ENCODE data around the gene PTCD2. TPM values are rescaled to one million over a fixed set of nuclear protein-coding genes. Genes with fewer than 3 reads are reported as not detected.
"Not testable (repeated sequence)": the region's sequence is repeated elsewhere in the genome, so short reads cannot be mapped to it uniquely, and the experiment has no call there.

The PTCD2 gene
- total RNA-seq, 1 experiment from 2014 or later, result 19.9 TPM

DNA sequence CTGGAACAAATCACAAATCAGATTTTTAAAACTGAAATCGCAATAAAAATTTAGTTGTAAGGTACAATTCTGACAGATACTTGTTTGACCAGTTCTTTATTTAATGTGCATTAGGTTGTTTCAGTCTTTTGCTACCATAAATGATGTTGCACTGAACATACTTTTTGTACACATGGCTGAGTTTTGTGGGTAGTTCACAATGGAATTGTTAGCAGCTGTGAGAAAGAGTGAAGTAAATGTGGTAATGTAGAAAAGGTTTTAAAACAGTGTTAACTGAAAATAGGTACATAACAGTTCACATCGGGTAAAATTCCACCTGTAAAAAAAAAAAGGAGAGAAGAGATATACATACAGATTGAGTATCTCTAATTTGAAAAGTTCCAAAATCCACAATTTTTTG lies 25.7 kb upstream of the PTCD2 start:
- in situ Hi-C loops (cut with HindIII; ENCODE audit: low sequenced_read_pairs), result no loop called here

DNA sequence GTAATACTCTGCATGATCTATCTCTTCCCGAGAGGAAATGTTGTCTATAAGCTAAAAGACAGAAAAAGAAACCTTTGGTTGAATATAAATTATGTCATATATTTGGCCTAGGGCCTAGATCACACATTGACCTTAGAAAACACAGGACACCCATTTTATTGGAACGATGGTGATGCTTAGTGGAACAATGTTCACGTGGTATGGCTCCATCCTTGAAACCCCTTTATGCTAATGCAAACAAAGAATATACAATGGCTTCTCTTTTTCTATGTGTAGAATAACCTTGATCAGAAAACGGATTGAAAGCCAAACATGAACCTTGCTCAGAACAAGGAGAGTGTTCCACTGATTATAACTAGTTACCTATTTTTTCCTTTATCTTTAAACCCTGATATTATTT lies 24.6 kb upstream of the PTCD2 start:
- no peak for DNase-seq (ENCODE audit: low spot score)
- in situ Hi-C loops (cut with HindIII; ENCODE audit: low sequenced_read_pairs), result no loop called here

More for the DNA sequence above, 25.7 kb upstream of the PTCD2 start:
- no peak for DNase-seq (ENCODE audit: low spot score)

DNA sequence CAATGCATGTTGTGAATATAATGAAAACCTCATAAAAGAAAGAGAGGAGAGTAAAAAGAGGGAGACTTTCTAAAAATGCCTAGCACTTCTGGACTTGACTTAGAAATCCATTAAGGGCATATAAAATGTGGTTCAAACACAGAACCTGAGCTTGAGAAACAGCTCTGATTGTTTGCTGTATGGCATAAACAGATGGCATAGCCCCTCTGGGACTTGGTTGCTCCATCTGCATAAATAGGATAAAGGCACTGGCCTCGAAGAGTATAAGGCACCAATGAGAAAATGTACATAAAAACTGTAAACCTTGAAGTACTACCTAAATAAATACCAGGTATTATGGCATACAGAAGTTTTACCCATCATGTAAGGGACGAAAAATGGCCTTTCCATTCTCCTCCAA lies 23.9 kb upstream of the PTCD2 start:
- in situ Hi-C loops (cut with HindIII; ENCODE audit: low sequenced_read_pairs), result no loop called here
- peak; percentile 85 for DNase-seq (ENCODE audit: low spot score)

DNA sequence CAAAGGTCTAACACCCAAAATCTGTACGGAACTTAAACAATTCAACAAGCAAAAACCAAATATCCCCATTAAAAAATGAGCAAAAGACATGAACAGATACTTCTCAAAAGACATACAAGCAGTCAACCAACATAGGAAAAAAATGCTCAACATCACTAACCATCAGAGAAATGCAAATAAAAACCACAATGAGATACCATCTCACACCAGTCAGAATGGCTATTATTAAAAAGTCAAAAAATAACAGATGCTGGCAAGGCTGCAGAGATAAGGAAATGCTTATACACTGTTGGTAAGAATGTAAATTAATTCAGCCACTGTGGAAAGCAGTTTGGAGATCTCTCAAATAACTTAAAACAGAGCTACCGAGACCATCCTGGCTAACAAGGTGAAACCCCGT lies 22.0 kb upstream of the PTCD2 start:
- DNase-seq (ENCODE audit: low spot score); in situ Hi-C loops (cut with HindIII; ENCODE audit: low sequenced_read_pairs): not testable (repeated sequence)

DNA sequence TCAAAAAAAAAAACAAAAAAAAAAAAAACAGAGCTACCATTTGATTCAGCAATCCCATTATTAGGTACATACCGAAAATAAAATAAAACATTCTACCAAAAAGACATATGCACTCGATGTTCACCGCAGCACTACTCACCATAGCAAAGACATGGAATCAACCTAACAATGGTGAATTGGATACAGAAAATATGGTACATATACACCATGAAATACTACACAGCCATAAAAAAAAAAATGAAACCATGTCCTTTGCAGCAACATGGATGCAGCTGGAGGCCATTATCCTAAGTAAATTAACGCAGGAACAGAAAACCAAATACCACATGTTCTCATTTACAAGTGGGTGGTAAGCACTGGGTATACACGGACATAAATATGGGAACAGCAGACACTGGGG lies 21.5 kb upstream of the PTCD2 start:
- no peak for DNase-seq (ENCODE audit: low spot score)
- in situ Hi-C loops (cut with HindIII; ENCODE audit: low sequenced_read_pairs), result no loop called here

DNA sequence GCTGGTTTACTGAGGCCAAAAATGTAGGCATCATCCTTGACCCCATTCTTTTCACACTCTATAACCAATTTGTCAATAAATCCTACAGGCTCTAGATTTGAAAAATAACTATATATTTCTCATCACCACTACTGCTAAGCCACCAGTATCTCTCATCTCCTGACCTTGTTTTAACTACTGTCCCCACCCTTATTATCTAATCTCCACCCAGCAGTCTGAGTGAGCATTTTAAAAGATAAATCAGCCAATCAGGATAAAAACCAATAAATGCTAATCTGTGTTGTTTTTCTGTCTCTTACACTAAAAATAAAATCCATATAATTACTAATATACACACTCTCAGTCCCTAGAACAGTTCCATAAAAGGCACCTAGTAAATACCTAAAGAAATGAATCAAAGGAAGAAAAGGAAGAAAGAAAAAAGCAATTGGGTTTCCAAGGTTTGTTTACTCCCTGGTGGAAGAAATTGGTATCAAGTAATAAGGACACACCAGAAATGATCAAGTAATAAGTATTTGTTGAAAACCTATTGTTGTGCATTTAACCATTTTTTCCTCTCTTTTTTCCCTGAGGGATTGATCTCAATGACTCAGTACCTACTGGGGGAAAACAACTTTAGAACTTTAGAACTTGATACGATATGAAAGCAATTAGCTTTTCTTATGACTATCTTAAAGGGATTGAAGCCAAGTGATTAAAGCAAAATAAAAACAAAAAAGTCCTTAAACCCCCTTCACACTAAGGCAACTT lies 19.4 kb upstream of the PTCD2 start:
- no peak for DNase-seq (ENCODE audit: low spot score)
- in situ Hi-C loops (cut with HindIII; ENCODE audit: low sequenced_read_pairs), result no loop called here

DNA sequence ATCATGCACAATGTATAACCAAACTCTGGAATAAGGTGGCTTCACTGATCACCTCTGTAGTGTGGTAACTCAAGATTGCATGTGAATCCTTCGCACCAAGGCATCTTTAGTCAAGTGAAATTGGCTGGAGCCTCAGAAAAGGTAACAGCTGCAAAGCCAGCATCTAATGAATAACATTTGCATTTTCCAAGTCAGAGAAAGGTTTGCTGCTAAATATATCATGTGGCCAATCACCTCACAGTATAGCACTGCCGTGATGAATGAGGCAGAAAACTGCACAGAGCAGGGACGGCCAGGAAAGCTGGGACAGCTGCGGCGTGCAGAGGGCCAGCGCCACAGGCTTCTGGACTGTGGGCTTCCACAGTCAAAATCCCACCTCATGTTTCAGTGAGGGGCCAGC lies 18.6 kb upstream of the PTCD2 start:
- in situ Hi-C loops (cut with HindIII; ENCODE audit: low sequenced_read_pairs), result no loop called here
- DNase-seq (ENCODE audit: low spot score), result peak; percentile 69

DNA sequence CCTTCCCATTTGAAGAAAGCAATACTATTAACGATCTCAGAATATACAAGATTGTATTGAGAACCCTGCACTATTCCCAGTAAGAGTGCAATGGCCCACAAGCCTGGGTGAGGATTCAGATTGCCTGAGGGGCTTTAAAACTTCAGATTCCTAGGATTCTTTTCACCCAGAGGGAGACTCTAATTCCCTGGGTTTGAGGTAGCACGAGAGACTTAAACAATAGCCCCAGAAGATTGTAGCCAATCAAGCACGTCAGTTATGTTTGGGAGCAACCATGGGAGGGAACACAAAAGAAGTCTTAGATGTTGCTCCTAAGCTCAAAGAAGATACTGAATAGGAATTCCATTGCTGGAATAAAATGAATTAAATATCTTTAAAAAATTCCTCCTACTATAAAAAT lies 18.0 kb upstream of the PTCD2 start:
- in situ Hi-C loops (cut with HindIII; ENCODE audit: low sequenced_read_pairs), result no loop called here
- no peak for DNase-seq (ENCODE audit: low spot score)

DNA sequence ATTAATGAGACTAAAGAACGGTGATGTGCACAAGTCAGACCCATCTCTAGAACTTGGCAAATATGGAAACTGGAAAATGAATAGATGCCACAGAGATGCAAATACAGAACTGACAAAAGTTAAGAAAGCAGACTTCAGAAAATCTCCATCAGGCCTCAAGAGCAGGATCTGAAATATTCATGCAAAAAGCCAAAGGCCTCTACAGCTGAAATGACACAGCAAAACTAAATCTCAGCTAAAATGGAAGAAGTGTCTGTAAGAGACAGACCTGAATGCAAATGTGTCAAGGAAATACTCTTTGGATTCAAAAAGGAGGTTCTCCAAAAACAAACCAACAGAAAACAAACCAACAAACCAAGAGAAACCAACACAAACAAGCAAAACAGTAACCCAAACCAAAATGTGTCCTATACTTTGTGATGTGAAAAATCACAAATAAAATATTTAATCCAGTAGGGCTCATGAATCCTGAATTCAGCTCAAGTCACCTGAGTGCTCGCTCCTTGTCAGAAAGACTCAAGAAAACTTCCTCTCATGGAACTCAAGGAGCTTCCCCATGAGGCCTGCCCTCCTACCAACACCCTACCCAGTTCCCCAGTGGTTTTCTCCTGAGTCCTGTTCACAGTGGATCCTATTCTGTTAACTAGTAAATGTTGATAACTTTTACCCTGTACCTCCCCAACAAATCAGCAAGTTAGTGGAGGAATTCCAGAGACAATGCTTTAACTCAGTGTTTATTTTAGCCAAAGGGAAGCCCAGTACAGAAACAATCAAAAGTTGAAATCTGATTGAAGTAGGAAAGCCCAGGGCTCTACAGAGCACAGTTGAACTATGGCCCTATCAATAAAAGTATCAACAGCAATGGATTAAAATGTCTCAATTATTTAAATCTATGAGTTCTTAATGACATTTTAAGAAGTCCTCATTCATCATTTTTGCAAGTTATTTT lies 14.7 kb upstream of the PTCD2 start:
- no peak for DNase-seq (ENCODE audit: low spot score)
- in situ Hi-C loops (cut with HindIII; ENCODE audit: low sequenced_read_pairs), result no loop called here

DNA sequence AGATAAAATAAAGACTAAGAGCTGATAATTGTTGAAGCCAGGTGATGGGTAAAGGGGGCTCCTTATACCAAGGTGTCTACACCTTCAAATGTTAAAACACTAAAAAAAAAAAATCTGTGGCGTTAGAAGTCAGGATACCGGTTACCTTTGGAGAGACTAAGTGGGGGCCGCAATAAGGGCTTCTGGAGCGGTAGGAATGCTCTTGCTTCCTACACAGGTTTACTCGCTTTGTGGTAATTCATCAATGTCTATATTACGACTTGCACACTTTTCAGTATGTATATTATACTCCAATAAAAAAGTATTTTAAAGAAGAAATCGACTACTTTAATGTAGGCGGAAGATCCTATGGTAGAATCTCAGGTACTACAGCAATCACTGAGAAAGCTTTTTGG lies 12.6 kb upstream of the PTCD2 start:
- in situ Hi-C loops (cut with HindIII; ENCODE audit: low sequenced_read_pairs), result no loop called here
- no peak for DNase-seq (ENCODE audit: low spot score)

DNA sequence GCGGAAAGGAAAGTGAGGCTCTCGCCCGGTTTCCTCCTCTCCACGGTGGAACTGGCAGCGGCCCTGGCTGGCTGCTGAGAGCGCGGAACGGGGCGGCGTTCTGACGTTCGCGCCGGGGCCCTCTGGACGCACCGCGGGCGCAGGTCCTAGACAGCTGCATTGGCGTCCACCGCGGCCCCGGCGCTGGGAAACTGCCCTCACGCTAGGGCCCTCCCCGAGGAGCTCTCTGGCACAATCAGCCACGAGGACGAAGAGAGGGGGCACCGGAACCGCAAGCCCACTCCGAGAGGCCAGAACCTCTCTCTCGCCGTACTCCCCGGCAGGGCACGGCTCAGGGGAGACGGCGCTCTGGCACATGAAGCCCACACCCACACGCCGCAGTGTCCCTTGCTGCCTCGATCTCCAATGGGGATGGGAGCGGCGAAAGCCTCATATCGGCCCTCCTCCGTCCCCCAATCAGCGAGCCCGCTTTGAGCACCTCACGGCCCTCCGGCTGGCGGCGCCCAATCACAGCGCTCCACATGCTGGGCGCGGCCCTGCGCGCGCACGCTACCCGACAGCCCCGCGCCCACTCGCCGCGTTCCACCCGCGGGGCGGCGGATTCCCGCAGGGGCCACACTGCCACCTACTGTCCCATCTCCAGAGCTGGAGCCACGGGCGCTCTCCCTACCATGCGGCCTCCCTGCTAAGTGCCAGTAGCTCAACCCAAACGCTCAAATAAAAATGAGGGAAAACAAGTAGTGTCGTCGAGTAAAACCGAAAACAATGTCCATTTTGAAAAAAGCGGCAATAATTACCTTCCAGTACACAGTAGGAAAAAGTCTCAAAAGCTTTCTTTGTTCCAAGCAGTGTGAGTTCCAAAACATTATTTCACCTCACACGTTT lies 12.0 kb upstream of the PTCD2 start:
- peak; percentile 98 for DNase-seq (ENCODE audit: low spot score)

DNA sequence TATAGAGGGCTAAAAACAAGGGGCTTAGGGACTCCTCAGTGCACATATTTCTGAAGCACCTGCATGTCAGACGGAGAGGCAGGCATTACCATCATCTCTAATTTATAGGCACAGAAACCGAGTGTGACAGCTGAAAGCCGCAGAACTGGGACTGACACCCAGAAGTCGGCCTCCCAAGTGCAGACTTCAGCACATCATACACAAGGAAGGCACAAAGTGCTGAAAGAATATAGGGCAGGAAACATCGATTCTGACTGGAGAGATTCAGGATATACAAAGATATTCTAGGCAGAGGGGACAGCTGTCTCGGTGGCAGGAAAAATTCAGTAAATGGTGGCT lies 11.4 kb upstream of the PTCD2 start:
- in situ Hi-C loops (cut with HindIII; ENCODE audit: low sequenced_read_pairs), result no loop called here

More for the DNA sequence above, 12.0 kb upstream of the PTCD2 start:
- in situ Hi-C loops (cut with HindIII; ENCODE audit: low sequenced_read_pairs), result no loop called here

DNA sequence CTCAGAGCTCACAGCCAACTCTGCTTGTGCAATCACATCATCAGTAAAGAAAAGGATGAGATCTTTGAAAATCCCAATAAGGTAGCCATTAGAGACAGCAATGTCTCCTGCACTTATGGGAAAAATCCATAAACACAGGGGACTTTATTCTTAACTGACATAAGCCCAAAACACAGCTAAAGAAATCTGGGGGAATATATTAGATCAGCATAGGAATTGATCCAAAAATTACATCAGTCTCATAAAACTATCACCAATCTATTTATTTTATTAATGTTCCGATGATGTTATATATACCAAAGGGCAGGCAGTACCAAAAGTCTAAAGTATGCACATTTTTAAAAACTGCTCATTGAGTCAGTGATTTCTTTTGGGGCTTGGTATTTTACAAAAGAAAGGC lies 7.0 kb upstream of the PTCD2 start:
- no peak for DNase-seq (ENCODE audit: low spot score)
- in situ Hi-C loops (cut with HindIII; ENCODE audit: low sequenced_read_pairs), result no loop called here

More for the DNA sequence above, 11.4 kb upstream of the PTCD2 start:
- DNase-seq (ENCODE audit: low spot score), result no peak

DNA sequence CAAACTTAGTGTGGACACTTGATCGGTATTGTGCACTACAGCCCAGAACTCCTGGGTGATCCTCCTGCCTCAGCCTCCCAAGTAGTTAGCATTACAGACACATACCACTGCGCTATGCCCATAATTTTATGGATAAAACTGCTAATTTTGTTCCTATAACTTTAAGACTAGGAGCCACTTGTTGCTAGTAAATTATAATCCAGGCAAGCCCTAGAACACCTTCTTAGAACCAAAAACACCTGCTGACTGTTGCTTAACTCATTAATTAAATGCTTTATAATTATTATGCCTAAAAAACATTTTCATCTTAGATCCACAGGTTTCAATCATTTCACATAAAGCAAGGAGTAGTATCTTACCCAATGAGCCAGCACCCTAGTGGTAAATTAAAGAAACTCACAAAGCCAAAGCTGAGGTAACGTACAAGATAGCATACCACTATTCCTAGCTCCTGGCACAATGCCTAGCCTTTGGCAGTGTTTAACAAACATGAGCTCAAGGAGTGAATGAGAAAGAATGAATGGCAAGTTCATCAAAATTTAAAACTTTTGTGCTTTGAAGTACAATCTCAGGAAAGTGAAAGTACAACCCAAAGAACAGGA lies 5.5 kb upstream of the PTCD2 start:
- in situ Hi-C loops (cut with HindIII; ENCODE audit: low sequenced_read_pairs), result no loop called here
- DNase-seq (ENCODE audit: low spot score), result no peak

DNA sequence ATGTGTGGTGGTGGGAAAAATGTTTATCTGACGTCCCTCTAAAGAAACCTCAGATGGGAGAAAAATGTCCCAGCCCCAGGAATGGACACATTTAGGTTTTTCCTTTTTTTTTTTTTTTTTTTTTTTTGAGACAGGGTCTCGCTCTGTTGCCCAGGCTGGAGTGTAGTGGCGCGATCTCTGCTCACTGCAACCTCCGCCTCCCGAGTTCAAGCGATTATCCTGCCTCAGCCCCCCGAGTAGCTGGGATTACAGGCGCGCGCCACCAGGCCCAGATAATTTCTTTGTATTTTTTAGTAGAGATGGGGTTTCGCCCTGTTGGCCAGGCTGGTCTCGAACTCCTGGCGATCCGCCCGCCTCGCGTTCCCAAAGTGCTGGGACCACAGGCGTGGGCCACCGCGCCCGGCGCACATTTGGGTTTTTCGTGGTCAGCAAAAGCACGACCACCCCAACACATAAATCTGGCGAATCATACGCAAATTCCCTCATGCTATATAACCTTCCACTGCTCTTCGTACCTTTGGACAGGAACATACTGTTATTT lies 668 bp upstream of the PTCD2 start:
- DNase-seq (ENCODE audit: low spot score); in situ Hi-C loops (cut with HindIII; ENCODE audit: low sequenced_read_pairs): not testable (repeated sequence)

DNA sequence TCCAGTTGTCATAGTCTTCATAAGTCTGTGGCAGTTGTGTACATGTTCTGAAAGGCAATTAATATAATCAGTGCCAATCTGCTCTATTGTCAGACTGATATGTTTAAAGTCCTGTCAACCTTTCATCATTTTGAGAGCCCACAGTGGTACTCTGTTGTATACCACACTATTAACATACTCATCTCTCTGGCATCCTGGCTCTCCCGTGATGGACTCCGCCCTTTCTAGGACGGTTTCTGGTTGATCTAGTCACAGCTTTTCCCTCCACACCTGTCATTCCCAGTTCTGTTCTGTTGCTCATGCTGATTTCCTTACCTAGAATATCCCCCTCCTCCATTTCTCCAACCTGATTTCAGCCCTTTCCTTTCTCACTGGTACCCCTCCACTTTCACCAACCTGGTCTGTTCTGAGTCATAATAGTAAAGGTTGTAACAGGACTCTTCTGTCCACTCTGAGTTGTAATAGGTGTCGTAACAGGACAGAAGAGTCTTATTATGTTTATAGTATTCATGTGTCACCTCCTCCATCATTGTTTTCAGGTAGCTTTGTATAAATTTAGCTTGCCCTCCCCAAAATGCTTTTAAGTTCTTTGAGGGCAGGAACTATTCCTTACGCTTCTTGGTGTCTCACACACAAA lies 4.1 kb downstream of the PTCD2 start:
- in situ Hi-C loops (cut with HindIII; ENCODE audit: low sequenced_read_pairs), result no loop called here
- no peak for DNase-seq (ENCODE audit: low spot score)

DNA sequence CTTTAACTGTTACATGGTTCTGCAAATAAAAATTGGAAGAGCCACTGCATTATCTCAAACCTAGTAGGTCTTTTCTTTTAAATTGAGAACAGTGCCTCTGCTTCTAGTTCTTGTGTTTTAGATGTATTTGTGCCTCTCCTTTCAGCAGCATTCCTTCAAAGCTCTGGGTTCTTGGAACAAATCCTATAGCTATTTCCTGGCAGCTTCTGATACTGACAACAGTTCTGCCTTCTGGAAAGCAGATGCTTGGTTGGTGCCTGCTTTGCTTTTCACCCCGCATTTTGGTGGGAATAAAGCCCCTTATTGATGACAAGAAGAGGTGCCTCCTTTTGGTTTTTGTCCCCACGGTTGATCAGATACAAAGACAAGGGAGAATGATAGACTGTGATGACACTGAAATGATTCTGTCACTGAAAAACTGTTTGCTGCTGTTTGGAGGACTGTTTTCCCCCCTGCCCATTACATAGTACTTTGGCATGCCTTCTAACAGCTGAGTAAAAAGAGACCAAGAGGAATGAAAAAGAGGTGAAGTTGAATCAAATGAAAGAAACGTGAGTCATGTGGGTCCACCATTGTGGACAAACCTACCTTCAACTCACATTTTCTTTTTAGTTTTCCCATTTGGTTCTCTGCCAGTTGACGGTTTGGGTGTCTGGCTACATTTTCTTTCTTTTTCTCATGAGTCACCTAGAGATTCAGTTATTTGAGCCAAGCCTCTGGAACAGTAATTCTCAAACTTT lies 5.6 kb downstream of the PTCD2 start:
- in situ Hi-C loops (cut with HindIII; ENCODE audit: low sequenced_read_pairs), result no loop called here
- DNase-seq (ENCODE audit: low spot score), result peak; percentile 11

DNA sequence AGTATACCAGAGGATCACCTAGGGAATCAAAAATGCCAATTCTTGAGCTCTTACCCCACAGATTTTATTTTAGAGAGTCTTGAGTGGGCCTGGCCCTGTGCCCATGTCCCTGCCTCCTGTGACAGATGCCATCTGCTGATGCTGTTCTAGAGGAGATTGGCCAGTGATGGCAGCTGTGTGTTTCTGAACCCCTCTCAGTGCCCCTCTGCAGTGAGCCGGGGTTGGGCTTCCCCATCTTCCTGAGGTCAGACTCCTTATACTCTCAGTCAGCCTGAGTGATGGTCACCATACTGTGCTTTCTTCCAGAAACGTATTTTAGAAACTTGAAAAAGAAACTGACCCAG lies 6.1 kb downstream of the PTCD2 start:
- in situ Hi-C loops (cut with HindIII; ENCODE audit: low sequenced_read_pairs), result no loop called here

More for the DNA sequence above, 6.1 kb downstream of the PTCD2 start:
- DNase-seq (ENCODE audit: low spot score), result peak; percentile 15

Measured in G401 (cell line).